ENCODE results near the gene MAP4K4. TPM values are rescaled to one million over a fixed set of nuclear protein-coding genes. Genes with fewer than 3 reads are reported as not detected.

MAP4K4 gene
- total and polyA plus RNA-seq, 12 donors, result 8.7 to 43.1 (median 21.8) TPM

GRCh38 chr2:101854877-101855276 is 157.4 kb downstream of the MAP4K4 start:
- no peaks in the 10 kb centered on the region for H3K9me3 ChIP-seq (replicated peaks in 1 of 3)
- no peak overlapping the region for H3K4me3 ChIP-seq
- intact Hi-C loops (cut with DNase I), result no loop called here
- TF ChIP-seq CTCF (IDR thresholded peaks at IDR 0.05), result no peak
- no peak for TF ChIP-seq POLR2A (IDR thresholded peaks at IDR 0.05)
- no peaks in the 10 kb centered on the region for H3K27me3 ChIP-seq
- no peak overlapping the region for H3K27ac ChIP-seq
- 50 to 65% (median 61%) methylated on average over 4 of the region's 4 CpGs for WGBS, 4 donors
- no peaks in the 10 kb centered on the region for H3K36me3 ChIP-seq (replicated peaks in 1 of 2)
- peak in 2 of 7 donors; percentile 40 to 59 for DNase-seq
- no peaks in the 10 kb centered on the region for H3K4me1 ChIP-seq (replicated peaks in 1 of 2)

- Histone ChIP-seq H3K36me3 (replicated peaks in 1 of 2) (no peaks in the 10 kb centered on the region), H3K9me3 (replicated peaks in 1 of 3) (no peaks in the 10 kb centered on the region), H3K27me3 (no peaks in the 10 kb centered on the region), H3K4me3 (no peak overlapping the region), H3K4me1 (replicated peaks in 1 of 2) (no peaks in the 10 kb centered on the region), H3K27ac (no peak overlapping the region)
- TF ChIP-seq POLR2A (IDR thresholded peaks at IDR 0.05), result no peak
- TF ChIP-seq CTCF (IDR thresholded peaks at IDR 0.05), result no peak
- no peak for DNase-seq
- intact Hi-C loops (cut with DNase I), result no loop called here
- WGBS, 4 donors, result 94 to 97% (median 95%) methylated on average over 9 of the region's 9 CpGs
Measured at GRCh38 chr2:101855776-101856175, 158.3 kb downstream of the MAP4K4 start.

- Histone ChIP-seq H3K4me1 (replicated peaks in 1 of 2) (no peaks in the 10 kb centered on the region), H3K9me3 (replicated peaks in 1 of 3) (no peaks in the 10 kb centered on the region), H3K36me3 (replicated peaks in 1 of 2) (peaks cover 0 to under 1% of the 10 kb centered on the region in 2 donors), H3K27ac (no peak overlapping the region), H3K27me3 (no peaks in the 10 kb centered on the region), H3K4me3 (no peak overlapping the region)
- no peak for DNase-seq
- intact Hi-C loops (cut with DNase I), result no loop called here
- no peak for TF ChIP-seq POLR2A (IDR thresholded peaks at IDR 0.05)
- no peak for TF ChIP-seq CTCF (IDR thresholded peaks at IDR 0.05)
Measured at GRCh38 chr2:101858246-101858645, 160.7 kb downstream of the MAP4K4 start.

GRCh38 chr2:101858910-101859309 is 161.4 kb downstream of the MAP4K4 start:
- intact Hi-C loops (cut with DNase I), result no loop called here
- DNase-seq, result no peak
- Histone ChIP-seq H3K4me1 (replicated peaks in 1 of 2) (no peaks in the 10 kb centered on the region), H3K4me3 (no peak overlapping the region), H3K9me3 (replicated peaks in 1 of 3) (no peaks in the 10 kb centered on the region), H3K36me3 (replicated peaks in 1 of 2) (peaks cover 0 to 7% of the 10 kb centered on the region in 2 donors), H3K27me3 (no peaks in the 10 kb centered on the region), H3K27ac (no peak overlapping the region)
- WGBS, 4 donors, result 85 to 92% (median 89%) methylated on average over 4 of the region's 4 CpGs
- TF ChIP-seq POLR2A (IDR thresholded peaks at IDR 0.05) (no peak), CTCF (IDR thresholded peaks at IDR 0.05) (no peak)

Measured in adrenal gland (tissue), 12 donors.